CD4-positive, alpha-beta T cell treated with Interleukin-6 at 100 ng/mL for 8 hours (primary cell): ENCODE measurements around the gene IL2RA.
"Not testable (repeated sequence)": the region's sequence is repeated elsewhere in the genome, so short reads cannot be mapped to it uniquely, and the experiment has no call there.

ENCODE experiments used
- DNase-seq: peaks from one replicate; pipeline ENCODE4 v3.0.0-alpha.2; 2020; ENCODE audit warnings: mixed read lengths, low spot score

Gene IL2RA

GRCh38 chr10:6062101-6062771 lies at the start of gene IL2RA:
Gene IL2RA, minus strand, starts transcription at chr10:6062367. Its CDS starts 216 bp downstream, at chr10:6062151.
- DNase-seq, result peak; percentile 58

- no peak for DNase-seq
These were observed 48.0 kb upstream of the IL2RA start for GRCh38 chr10:6110136-6110535.

GRCh38 chr10:6109444-6109775 lies 47.2 kb upstream of the IL2RA start:
- DNase-seq, result no peak

- DNase-seq, result peak; percentile 57
These were observed 46.7 kb upstream of the IL2RA start for GRCh38 chr10:6108631-6109443.

- no peak for DNase-seq
These were observed 45.9 kb upstream of the IL2RA start for GRCh38 chr10:6108072-6108471.

GRCh38 chr10:6107616-6108015 lies 45.4 kb upstream of the IL2RA start:
- not testable (repeated sequence) for DNase-seq

DNA sequence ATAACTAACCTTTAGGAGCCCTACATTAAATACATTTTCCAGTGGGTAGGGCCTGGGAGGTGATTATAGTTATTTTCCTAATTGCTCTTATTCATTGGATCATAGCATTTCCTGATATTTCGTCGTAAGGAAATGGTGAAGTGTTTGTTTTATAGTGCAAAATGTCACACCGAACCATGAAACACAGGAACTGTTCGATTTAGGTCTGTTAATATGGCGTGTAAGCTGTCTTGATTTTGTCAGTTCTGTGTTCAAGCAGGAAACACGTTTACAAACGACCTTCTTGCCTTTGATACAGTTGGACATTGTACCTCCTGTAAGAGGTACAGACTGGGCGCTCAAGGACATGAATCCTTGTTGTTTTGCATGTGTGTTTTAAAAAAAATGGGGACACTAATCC lies 41.4 kb upstream of the IL2RA start:
- no peak for DNase-seq

GRCh38 chr10:6102128-6102527 lies 40.0 kb upstream of the IL2RA start:
- no peak for DNase-seq

DNA sequence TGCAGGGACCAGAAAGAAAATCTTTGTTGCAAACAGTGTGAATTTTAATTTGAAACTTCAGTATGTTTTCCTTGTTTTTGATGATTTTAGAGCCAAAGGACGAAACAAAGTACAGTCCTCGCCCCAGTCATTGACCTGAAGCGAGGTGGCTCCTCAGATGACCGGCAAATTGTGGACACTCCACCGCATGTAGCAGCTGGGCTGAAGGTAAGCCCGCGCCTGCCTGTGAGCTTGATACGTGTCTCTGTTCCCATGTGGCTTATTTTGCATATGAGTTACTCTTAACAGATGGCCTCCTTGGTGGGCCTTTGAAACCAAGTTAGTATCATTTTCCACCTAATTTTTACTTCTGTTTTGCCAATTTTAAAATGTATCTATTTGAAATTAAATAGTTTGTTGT lies 39.0 kb upstream of the IL2RA start:
- no peak for DNase-seq

DNA sequence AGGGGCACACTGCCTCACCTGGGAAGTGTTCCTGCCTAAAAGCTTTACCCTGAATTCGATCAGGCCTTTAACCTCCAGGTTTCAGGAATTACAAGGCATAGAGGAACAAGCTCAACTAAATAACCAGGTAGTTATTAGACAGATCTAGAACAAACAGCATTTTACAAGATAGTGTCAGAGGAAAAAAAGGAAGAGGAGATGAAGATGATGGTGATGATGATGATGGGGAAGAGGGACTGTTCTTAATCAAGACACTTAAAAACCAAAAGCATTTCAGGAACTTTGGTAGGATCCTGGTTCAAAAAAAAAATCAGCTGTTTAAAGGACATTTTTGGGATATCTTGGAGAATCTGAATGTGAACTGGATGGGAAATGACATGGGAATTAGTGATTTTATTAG lies 38.2 kb upstream of the IL2RA start:
- no peak for DNase-seq

DNA sequence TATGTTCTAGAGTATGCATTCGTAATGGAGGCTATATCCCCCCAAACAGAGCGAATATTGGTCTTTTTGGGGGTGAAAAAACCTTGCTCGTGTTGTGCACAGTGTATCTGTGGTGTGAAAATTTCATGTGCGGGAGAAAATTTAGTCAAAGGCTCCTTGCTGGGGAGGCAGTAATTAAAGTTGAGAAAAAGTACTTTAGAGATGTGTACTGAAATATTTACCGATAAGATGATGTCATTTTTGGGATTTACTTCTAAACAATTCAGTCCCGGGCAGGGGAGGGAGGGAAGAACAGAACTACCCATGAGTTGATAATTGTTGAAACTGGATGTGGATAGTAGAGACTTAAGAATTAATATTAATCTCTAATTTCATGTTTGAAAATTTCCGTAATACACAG lies 36.0 kb upstream of the IL2RA start:
- no peak for DNase-seq

DNA sequence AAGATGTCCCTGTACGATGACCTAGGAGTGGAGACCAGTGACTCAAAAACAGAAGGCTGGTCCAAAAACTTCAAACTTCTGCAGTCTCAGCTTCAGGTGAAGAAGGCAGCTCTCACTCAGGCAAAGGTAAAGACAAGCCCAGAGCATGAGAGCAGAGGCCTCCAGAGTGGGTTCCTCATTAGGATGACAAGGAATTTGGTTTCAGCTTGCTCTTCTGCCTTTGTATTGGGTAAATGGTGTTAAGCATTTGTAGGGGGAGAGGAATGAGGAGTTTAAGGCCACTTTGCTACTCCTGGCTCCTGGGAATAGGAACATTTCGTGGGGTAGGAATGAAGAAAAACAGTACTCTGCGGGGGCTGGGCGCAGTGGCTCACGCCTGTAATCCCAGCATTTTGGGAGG lies 34.9 kb upstream of the IL2RA start:
- DNase-seq, result no peak

DNA sequence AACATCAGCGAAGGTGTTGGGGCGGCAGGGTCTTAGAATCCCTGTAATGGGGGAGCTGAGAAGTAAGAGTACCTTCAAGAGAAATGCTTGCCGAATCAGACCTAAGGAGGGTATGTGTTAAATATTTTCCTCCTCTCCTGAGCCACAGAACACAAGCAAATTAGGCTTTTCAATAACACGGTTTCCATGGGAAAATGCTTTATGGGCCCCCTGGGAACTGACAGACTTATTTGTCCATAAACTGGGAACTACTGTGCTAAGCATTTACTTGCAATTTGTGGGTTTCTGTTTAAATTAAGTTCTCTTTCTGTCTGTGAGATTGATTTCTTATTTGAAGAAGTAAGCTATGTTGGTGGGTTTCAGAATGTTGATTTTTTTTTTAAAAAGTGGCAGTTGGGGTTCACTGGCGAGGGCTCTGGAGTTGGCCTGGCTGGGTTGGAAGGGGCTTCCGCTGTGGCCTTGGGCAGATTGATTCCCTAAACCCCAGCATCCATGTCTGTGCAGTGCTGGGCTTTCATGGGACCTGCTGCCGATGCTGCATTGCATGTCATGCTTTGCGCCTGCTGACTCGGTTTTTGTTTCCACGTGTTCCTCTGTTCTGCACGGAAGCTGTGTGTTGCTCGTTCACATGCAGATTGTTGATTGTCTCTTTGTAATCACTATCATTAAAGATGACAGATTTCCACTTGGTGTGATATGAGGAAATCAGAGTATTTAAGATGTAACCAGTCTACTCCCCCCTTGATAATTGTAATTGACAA lies 33.8 kb upstream of the IL2RA start:
- no peak for DNase-seq

- no peak for DNase-seq
These were observed 30.6 kb upstream of the IL2RA start for GRCh38 chr10:6092731-6093130.

DNA sequence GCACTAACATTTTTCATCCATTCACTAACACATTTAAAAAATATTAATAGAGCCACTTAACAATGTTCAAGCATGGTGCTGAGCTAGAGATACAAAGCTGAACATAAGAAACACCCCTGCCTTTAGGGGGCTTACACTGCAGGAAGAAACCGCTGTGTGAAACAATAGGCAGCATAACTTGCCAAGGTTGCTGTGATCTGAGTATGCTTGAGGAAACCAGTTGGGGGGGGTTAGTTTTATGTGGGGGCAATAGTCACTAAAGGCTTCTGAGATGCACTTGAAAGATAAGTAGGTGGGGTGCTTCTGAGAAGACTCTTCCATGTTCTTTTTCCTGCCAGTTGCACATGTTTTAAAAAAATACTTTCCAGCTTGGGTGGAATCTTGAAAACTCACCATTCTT lies 29.5 kb upstream of the IL2RA start:
- DNase-seq, result no peak

DNA sequence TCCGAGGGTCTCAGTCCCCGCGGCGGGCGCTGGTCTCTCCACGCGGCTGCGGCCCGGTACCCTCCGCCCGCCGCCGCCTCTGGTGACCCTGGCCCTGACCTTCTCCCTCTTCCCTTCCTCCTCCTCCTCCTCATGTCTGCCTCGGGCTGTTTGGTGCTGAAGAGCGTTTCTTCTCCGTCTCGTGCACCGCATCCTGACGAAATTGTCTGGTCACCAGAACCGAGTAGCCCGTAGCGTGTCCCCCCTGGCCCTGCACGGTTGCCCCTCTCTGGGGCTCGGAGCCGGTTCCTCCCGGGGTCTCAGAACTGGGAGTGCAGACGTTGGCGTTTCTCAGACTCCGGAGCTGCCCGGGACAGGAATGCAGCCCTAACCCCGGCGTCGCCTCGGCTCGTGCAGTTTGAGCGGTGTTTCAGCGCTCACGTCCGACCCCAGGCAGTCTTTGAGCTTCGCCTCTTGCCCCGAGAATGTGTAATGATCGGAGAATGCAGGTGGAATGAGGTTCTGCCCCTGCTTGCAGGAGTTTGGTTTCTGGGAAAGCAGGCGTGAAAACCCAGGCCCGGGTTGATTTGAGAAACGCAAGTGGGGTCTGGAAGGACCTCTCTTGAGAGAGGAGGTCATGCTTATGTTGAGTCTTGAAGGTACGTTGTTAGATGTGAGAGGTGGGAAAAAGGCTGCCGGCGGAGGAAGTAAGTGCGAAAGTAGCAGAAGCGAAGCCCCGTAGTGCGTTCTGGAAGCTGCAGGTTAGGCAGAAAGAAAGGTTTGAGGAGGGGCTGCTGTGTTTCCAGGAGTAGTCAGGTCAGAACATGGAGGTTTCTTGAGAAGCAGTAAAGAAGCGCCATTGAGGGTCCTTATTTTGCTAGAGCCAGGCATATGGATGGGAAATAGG lies 27.4 kb upstream of the IL2RA start:
- peak; percentile 11 for DNase-seq

- peak; percentile 96 for DNase-seq
These were observed 26.7 kb upstream of the IL2RA start, which contains the start of gene RBM17 for GRCh38 chr10:6088721-6089333. Gene RBM17, plus strand, starts transcription at chr10:6089034. Its CDS starts 8,032 bp downstream, at chr10:6097066.

GRCh38 chr10:6086375-6087233 lies 24.4 kb upstream of the IL2RA start:
- peak; percentile 88 for DNase-seq

DNA sequence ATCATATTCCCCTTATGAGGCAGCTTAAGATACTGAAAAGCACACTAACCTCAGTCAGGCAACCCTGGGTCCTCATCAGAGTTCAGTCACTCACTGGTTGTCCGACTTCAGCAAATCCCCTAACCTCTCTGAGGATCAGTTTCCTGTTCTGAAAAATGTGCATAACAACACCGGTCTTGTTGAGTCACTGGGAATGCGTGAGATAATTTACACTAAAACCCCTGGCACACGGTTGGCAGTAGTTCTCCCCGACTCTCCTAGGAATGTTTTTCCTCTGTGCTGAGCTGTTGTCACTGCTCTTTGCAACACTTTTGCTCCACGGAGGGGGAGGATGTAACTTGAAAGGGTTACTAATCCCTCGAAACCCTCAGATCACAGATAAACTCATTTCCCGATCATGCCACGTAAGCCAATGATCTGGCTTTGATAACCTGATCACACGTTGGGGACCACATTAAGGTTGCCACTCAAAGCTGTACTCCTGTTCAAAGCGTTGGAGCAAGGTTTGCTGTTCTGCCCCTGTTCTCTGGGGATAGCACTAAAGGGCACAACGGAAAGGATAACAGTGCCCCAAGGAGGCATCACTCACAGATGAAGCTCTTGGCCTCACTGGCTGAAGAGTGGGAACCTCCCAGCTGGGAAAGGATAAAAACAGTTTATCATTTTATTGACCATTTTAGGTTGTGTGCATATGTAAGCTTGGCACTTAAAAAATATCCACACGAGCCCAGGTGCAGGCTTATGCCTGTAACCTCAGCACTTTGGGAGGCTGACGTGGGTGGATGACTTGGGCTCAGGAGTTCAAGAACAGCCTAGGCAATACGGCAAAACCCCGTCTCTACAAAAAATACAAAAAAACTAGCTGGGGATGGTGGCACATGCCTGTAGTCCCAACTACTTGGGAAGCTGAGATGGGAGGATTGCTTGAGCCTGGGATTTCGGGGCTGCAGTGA lies 21.6 kb upstream of the IL2RA start:
- peak; percentile 61 for DNase-seq
